Measurements from ENCODE around the gene LLCFC1.
"Not testable (repeated sequence)": the region's sequence is repeated elsewhere in the genome, so short reads cannot be mapped to it uniquely, and the experiment has no call there.

Gene LLCFC1

GRCh38 chr7:142943706-142944268 is 4.5 kb downstream of the LLCFC1 start:
- no peak for DNase-seq

DNA sequence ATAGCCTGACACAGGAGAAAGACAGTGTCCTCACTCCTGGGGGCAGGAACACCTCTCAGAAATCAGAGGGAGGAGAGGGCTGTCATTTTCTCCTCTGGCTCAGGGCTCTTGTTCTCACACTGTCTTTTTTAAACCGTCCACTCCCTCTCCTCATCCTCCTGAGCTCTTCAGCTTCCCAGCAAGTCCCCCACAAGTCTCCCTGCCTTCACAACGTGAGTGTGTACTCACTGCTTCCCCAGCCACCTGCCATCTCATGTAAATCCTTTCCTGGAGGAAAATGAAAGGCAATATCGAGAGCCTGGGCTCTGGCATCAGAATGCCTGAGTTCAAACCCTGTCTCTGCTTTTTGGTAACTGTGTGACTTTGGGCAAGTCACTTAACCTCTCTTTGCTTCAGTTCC is 5.7 kb downstream of the LLCFC1 start:
- DNase-seq: no peak

DNA sequence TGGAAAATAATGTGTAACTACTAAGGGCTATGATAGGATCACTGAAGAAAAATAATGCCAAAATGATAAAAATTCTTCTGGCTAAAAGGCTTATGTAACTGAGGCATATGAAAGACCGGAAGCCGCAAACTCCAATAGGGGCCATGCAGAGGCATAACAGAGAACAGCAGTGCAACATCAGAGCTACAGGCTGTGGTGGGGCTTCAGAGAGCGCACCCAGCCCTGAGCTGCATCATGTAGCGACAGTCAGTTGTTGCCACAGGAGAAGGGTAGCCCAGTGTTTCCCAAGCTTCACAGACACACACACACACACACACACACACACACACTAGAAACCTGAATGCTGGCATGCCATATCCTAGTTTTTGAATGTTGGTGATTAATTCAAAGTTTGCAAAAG is 9.3 kb downstream of the LLCFC1 start:
- DNase-seq: no peak

- DNase-seq: no peak
Measured at GRCh38 chr7:142950235-142950634, 11.0 kb downstream of the LLCFC1 start.

GRCh38 chr7:142954680-142955268 is 15.5 kb downstream of the LLCFC1 start:
- DNase-seq: no peak

- DNase-seq: no peak
Measured at GRCh38 chr7:142956951-142957623, 17.8 kb downstream of the LLCFC1 start.

DNA sequence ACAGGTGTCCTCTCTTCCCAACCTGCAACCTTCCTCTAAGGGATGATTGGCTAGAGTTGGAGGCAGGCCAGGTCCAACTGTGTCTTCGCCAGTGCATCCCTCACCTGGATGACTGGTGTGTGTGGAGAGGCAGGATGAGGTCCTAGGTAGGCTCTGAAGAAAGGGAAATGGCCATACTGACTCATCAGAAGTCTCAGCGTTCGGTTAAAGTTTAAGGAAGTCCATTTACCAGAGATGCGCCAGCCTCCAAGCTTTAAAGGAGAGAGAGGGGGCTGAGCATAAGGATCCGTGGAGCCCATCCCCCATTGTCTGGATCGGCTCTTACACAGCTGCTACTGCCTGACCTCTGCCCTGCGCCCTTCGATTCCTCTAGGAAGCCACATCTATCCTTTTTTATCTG is 18.4 kb downstream of the LLCFC1 start:
- no peak for DNase-seq

DNA sequence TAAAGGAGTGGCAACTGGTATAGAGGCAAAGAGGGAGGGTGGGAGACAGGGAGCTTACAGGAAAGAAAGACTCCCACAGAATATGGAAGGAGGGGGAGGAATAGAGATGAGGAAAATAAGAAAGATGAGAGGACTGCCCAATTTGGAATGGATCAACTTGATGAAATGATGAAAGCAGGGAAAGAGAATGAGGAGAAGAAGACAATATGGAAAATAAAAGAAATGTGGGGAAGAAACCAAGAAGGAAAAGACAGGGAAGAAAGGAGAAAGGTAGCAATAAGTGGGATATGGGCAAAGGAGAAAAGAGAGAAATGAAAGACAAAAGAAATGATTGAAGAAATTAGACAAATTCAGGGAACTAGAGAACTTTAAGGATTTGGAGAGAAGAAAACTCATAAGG is 19.9 kb downstream of the LLCFC1 start:
- no peak for DNase-seq

GRCh38 chr7:142960955-142961512 is 21.8 kb downstream of the LLCFC1 start:
- no peak for DNase-seq

DNA sequence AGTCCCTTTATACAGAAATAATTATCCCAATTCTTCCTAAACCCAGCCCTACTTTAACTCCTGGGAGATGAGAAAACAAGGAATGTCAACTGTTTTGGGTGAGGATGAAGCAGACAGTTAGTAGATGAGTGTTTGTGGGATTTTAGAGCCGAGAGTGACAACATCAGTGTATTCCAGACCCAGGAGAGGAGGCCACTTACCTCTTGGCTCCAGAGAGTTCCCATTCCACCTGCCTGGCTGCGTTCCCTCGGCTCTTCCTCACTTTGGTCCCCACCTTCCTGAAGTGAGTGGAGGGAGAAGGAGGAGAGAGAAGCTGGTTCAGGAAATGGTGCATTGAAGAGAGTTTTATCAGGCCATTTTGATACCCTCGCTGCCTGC is 22.3 kb downstream of the LLCFC1 start:
- no peak for DNase-seq

DNA sequence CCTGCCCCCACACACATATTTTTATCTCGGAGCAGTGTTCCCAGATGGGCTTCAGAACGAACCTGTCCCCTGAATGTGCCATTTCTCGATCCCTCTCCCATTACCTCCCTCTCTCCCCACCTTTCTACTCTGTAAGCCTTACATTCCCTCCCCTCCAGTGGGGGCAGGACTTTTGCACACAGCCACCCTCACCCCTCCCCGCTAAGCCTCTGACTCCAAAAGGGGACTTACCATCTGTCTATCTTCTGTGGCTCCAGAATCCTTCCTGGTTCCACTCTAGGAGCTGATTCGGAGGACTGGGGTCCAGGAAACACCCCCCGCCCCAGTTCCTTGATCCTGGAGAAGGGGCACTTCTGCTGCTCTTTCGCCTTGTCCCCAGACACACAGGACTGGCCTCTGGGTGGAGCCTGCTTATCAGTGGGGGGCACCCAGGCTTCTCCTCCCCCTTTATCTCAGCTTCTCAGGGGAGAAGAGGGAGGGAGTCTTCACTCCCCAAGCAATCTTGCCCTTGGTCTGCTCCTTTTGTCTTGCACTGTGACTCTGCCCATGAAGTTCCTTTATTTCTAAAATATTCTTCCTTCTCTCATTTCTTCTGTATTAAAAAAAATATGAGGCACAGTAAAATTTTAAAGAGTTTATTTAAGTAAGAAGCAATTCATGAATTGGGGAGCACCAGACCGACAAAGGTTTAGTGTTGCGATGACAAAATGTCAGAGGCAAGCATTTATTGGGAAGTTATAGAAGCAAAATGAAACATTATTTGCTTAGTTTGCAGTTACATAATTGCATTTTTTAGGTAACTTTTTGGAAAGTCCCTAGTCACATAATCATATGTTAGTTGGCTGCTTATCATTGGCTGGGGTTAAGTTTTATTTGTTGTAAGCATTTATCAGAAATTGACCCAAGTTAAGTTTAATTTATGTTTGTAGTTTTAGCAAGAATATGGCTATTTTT is 23.0 kb downstream of the LLCFC1 start, which contains the start of gene KEL:
TSS of gene KEL (minus strand) at position 391 of the 954 bp plus-strand sequence. CDS start at position 234, 157 bp downstream.
- DNase-seq: no peak

GRCh38 chr7:142962991-142963390 is 23.7 kb downstream of the LLCFC1 start:
- DNase-seq: no peak

- no peak for DNase-seq
Measured at GRCh38 chr7:142963993-142964392, 24.7 kb downstream of the LLCFC1 start.

DNA sequence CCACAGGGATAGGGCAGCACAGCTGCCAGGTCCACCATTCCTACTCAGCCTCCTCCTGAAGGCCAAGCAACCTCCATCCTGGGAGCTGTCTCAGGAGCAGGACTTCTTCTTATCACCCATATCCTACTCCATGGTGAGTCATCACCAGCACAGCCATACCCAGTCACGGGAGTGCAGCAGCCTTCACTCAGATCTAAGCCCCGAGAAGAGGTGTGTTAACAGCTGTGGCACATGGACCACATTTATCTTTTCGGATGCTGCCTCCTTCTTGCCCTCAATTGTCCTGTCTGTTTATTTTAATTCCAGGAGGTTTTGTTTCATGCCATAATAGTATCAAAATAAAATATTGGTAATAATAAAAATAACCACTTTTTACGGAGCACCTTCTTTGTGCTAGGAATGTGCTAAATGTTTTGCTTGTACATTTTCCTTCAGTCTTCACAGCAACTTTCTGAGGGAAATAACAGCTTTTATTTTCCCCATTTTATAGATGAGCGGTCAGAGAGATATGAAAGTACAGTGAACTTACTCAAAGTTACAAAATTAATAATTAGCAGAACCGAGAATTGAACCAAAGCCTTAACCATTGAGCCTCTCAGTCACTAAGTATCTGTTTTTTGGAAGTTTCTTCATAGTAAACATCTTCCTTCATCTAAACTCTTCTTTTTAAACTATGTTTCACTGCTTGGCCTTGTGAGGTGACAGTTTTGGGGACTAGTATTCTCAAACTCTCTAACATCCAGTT is 25.4 kb downstream of the LLCFC1 start:
- DNase-seq: no peak

DNA sequence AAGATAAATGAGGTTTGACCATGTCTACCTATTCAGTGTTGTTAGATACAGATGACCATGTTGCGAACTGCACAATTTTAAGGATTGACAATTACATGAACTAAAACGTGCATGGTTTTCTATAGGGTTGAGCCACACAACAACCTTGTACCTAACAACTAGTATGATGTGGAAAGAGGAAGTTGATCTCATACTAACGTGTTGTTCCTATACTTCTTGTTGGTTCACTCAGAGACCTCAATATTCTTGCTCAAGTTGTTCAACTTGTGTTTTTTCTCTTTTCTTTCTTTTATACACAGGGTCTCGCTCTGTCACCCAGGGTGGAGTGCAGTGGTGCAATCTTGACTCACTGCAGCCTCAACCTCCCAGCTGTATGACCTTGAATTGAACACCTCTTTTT is 28.9 kb downstream of the LLCFC1 start:
- no peak for DNase-seq

DNA sequence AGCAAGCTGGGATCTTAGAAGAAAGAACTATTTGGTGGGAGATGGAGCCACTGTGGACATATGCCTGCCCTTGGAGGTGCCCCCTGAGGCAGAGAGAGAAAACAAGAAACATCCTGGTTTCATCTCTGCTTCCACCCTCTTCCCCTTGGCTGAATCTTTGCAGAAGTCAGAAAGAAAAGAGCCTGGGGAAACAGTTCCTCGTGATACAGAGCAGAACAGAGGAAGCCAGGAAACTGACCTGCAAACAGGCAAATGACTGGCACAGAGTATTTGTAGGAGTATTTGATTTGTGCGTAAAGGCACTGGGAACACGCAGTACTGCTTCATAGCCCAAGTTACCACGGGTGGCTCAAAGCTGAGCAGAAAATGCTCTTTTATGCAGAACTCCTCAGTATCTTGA is 29.9 kb downstream of the LLCFC1 start:
- DNase-seq: no peak

DNA sequence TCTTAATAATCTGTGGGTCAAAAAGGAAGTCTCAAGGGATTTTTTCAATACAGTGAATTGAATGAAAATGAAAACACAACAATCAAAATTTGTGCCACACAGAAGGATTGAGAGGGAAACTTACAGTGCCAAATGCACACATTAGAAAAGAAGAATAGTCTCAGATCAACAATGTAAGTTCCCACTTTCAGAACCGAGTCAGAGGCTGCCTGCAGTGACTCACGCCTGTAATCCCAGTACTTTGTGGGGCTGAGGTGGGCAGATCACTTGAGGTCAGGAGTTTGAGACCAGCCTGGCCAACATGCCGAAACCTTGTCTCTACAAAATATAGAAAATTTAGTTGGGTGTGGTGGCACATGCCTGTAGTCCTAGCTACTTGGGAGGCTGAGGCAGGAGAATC is 35.3 kb downstream of the LLCFC1 start:
- no peak for DNase-seq

- DNase-seq: not testable (repeated sequence)
Measured at GRCh38 chr7:142978402-142978801, 39.1 kb downstream of the LLCFC1 start.

DNA sequence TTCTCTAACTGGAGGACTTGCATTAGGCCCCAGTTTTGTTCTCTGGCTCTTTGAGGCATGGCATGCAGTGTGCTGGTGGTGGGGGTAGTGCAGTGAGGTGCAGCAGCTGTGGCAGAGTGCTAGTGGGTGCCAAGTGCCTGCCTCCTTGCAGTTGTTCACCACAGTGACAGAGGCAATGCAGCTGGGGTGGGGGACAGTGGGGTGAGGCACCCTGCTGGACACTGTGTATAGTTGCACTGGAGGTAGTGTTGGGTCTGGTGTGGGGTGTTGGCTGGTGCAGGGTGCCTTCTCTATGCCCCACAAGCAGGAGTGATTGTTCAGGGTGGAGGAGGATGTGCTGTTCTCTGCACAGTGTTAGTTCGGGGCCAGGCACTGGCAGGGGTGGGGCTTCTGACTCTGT is 44.5 kb downstream of the LLCFC1 start:
- DNase-seq: no peak

DNA sequence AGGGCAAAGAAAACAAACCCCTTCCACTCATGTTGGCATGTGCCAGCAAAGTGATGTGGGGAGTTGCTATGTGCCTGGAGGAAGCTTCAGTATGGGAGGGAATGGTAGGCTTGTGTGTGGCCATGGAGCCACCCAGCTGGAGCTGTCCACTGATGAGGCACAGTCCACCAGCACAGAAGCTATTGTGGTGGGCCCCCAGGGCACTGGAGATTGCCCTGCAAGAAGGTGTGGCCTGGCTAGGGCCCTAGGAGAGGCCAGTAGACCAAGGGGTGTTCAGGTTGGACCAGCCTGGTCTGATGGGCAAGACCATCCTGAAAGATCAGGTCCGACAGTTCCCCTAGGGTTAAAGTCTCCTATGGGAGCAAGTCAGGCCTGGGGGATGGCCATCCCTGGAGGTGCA is 45.0 kb downstream of the LLCFC1 start:
- no peak for DNase-seq

All from stimulated activated CD4-positive, alpha-beta T cell treated with anti-CD3 and anti-CD28 coated beads, Interleukin-4, amount 100 ng/mL, for 4 hours (primary cell).